ENCODE data around the gene HSPA12A.

HSPA12A gene

DNA sequence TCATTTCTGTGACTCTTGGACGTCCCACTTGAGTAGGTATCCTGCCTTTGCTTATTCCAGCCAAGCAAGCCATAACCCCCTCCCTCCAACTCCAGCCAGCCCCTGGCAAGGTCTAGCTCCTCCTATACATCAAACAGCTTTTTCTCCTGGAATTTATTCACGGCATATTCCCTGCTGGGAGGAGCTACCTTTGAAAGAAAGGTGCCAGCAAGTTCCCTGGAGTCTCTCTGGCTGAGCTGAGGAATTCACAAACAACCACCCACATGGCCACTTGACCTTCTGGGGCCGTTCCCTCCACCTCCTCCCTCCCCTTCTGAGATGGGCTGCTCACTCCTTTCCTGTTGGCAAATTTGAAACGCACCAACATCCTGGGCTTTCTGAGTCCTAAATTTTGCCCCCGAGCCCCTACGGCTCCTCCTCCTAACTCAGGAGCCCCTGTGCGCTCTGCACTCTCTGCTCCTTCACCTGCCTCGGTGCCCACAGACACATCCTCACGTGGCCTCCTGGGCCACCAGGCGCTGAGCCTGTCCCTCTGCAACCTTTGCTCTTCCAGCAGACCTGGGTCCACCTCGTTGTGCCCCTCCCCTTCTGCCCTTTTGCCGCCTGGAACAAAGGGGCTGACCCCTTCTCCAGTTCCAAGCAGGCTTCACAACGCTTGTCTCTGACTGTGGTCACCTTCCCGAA lies 48.0 kb downstream of the HSPA12A start:
- no peak overlapping the region for H3K4me3 ChIP-seq (replicated peaks; ENCODE audit: low read depth, low read length)
- TF ChIP-seq, protein P1, sequence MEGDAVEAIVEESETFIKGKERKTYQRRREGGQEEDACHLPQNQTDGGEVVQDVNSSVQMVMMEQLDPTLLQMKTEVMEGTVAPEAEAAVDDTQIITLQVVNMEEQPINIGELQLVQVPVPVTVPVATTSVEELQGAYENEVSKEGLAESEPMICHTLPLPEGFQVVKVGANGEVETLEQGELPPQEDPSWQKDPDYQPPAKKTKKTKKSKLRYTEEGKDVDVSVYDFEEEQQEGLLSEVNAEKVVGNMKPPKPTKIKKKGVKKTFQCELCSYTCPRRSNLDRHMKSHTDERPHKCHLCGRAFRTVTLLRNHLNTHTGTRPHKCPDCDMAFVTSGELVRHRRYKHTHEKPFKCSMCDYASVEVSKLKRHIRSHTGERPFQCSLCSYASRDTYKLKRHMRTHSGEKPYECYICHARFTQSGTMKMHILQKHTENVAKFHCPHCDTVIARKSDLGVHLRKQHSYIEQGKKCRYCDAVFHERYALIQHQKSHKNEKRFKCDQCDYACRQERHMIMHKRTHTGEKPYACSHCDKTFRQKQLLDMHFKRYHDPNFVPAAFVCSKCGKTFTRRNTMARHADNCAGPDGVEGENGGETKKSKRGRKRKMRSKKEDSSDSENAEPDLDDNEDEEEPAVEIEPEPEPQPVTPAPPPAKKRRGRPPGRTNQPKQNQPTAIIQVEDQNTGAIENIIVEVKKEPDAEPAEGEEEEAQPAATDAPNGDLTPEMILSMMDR (IDR thresholded peaks at IDR 0.05; ENCODE audit: low read depth, low read length, missing control alignments): no peak
- DNase-seq (ENCODE audit: extremely low read depth, low read depth): no peak

DNA sequence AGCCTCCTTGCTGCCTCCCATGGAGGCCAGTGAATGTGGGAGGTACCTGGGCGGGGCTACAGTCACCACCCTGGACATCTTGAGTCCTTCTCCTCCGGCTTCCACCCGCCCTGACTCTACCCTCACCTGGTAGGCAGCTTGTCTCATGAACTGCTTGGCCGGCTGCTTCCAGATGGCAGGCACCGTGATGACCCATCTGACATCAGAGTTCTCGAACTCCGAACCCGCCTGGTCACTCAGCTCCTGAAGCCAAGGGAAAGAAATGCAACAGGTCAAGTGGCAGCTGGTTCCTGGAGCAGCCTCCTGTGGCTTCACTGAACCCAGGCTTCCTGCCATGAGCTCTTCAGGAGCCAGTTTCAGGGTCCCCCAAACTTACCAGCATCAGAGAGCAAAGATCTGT lies 50.1 kb downstream of the HSPA12A start:
- no peak overlapping the region for H3K4me3 ChIP-seq (replicated peaks; ENCODE audit: low read depth, low read length)
- no peak for DNase-seq (ENCODE audit: extremely low read depth, low read depth)
- TF ChIP-seq, protein P1 (IDR thresholded peaks at IDR 0.05; ENCODE audit: low read depth, low read length, missing control alignments): no peak

DNA sequence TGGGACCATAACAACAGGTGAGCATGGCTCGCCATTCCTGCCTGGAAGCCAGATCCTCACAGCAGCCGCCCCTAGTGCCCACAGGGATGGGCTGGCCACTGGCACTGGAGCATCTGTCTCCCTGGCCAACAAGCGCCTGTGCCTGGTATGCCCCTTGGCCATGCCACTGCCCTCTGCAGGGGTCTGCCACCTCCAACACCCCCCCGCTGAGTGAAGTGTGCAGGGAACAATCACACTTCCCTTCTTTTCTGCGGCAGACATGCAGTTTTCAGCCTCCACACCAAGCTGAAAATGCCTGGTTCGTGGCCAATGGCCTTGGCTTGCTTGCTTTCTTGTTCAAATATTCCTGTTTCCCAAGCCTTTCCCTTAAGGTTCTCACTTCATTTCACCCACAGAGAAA lies 50.7 kb downstream of the HSPA12A start:
- TF ChIP-seq, protein P1 (IDR thresholded peaks at IDR 0.05; ENCODE audit: low read depth, low read length, missing control alignments): no peak
- no peak overlapping the region for H3K4me3 ChIP-seq (replicated peaks; ENCODE audit: low read depth, low read length)
- DNase-seq (ENCODE audit: extremely low read depth, low read depth): no peak

DNA sequence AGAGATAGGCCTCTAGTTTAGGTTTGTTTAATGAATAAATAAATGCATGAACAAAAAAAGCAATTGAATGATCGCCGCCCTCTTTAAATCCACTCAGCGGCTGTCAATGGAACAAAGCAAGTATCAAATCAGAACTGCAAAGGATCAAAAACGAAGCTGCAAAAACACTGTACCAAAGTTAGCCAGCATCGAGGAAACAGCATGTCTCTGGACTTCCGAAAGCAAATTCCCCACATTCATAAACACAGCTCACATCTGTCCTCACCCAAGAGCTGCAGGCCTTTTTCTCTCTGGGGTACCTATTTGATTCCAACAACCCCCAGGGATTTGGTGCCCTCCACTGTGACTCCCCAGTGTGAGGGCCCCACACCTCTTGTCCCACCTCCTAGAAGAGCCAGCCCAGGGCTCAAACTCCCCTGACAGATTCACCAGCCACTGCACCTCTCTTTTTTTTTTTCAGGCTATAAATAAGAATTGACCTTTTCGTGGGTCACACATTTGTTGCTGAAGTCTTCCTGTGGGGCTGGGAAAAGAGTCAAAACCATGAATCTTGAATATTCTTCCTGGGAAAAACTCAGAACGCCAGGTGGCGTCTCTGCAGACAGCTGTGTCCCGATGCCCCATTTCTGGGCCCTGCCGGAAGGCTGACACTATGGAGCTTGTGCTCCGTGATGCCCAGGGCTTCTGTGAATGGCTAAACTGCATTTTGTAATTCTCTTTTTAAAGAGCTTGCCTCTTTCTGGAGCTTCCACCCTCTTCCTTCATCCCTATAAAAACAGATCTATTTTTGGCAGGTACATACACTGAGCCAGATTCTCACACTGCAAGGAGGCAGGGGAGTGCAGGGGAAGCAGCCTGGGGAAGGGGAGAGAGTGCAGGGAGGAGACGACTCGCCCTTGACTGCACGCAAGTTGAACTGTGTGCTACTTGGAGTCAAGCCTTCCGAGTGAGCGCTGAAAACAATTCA lies 51.7 kb downstream of the HSPA12A start:
- TF ChIP-seq, protein P1 (IDR thresholded peaks at IDR 0.05; ENCODE audit: low read depth, low read length, missing control alignments): no peak
- DNase-seq (ENCODE audit: extremely low read depth, low read depth): no peak
- no peak overlapping the region for H3K4me3 ChIP-seq (replicated peaks; ENCODE audit: low read depth, low read length)

DNA sequence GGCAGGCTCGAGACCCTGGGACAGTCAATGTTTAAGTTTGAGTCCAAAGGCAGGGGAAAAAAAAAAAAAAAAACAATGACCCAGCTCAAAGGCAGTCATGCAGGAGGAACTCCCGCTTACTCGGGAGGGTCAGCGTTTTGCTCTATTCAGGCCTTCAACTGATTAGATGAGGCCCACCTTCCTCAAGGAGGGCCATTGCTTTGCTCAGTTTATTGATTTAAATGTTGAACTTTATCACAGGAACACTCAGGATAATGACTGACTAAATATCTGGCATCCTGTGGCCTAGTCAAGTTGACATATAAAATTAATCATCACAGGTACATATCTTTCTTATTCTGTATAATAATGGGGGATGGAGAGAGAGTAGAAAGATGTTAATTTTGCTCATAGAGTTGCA lies 52.6 kb downstream of the HSPA12A start:
- TF ChIP-seq, protein P1 (IDR thresholded peaks at IDR 0.05; ENCODE audit: low read depth, low read length, missing control alignments): no peak
- DNase-seq (ENCODE audit: extremely low read depth, low read depth): no peak
- no peak overlapping the region for H3K4me3 ChIP-seq (replicated peaks; ENCODE audit: low read depth, low read length)

DNA sequence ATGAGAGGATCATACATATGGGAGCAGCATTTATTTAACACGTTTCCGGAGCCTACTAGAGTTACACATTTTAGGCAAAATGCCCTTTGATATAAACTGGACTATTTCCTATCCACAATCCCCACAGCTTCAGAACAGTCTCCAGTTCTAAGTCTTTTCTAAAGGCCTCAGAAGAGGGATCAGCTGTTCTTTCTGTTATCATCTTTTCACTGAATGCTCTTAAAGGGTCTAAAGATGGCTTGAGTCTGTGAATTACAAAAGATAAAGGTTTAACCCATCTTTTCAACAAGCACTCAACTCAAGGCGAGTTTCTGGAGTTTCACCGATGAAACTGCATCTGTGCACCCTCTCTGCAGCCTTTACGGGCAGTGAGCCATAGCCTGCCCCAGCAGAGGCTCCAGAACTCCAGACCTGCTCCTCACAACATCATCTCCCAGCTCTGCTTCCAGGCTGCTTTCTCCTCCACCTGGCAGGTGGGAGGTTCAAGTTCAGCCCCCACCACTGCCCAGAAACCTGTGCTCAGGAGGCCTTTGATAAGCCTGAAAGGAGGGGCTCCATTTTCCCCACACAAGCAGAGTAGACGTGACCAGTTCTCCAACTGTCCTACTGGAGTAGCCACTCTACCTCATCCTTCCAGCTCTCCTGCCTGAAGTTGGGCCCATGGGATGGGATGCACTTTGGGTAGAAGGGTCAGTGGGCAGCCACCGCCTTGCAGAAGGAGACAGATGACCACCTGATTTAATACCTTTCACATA lies 53.4 kb downstream of the HSPA12A start:
- H3K4me3 ChIP-seq (replicated peaks; ENCODE audit: low read depth, low read length): no peak overlapping the region
- DNase-seq (ENCODE audit: extremely low read depth, low read depth): no peak
- TF ChIP-seq, protein P1 (IDR thresholded peaks at IDR 0.05; ENCODE audit: low read depth, low read length, missing control alignments): no peak
